NT2/D1 (cell line): ENCODE measurements around the gene DNAH11.
"Not testable (repeated sequence)": the region's sequence is repeated elsewhere in the genome, so short reads cannot be mapped to it uniquely, and the experiment has no call there.

Experiments
- DNase-seq: peaks from one replicate; pipeline ENCODE4 v3.0.0-alpha.2; 2011; ENCODE audit warnings: low read depth, low spot score
- H3K27me3 ChIP-seq: 2 replicates; pipeline ENCODE4 v1.6.0; 2011; ENCODE audit warnings: mild to moderate bottlenecking; ENCODE audit not compliant: insufficient read length, insufficient read depth
- H3K36me3 ChIP-seq: 2 replicates; pipeline ENCODE4 v1.6.1; 2011; ENCODE audit warnings: mild to moderate bottlenecking, low read length, mixed read lengths; ENCODE audit not compliant: insufficient read depth, insufficient read length
- H3K4me1 ChIP-seq: 2 replicates; pipeline ENCODE4 v1.5.1; 2011; ENCODE audit not compliant: insufficient read depth, insufficient read length
- H3K4me3 ChIP-seq: 2 replicates; pipeline ENCODE4 v1.5.1; 2011; ENCODE audit warnings: low read depth; ENCODE audit not compliant: insufficient read length
- H3K9ac ChIP-seq: 2 replicates; pipeline ENCODE4 v1.6.0; 2011; ENCODE audit warnings: low read depth; ENCODE audit not compliant: insufficient read length
- H3K9me3 ChIP-seq: 2 replicates; pipeline ENCODE4 v1.5.1; 2011; ENCODE audit warnings: mild to moderate bottlenecking, low read length; ENCODE audit not compliant: insufficient read depth
- SUZ12 ChIP-seq: IDR thresholded peaks from 2 replicates; pipeline ENCODE4 v1.6.1; 2011; ENCODE audit not compliant: insufficient read length, insufficient read depth; ENCODE audit errors: extremely low read depth
- YY1 ChIP-seq: IDR thresholded peaks from 2 replicates; pipeline ENCODE4 v1.6.1; 2011; ENCODE audit not compliant: insufficient read length, insufficient read depth
- ZNF274 ChIP-seq: IDR thresholded peaks from 2 replicates; pipeline ENCODE4 v1.6.1; 2011; ENCODE audit warnings: mild to moderate bottlenecking, low read depth, low read length

DNAH11 gene

DNA sequence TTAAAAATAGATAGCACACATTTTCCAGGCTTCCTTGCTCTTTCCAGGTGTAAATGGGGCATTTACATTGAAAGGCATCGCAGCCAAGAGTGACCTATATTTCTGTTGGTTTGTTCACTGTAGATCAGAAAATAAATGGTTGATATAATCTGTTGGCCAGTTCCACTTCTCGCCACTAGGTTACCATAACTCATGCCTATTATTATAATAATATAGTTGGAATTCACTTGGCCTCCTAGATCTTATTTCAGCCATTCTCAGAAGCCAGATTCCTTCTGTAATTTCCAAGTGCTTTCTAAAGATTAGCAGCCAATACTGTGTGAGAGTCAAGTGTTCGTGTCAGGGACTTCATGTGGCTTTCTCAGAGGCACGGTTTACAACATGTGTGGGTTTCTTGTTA, 179.5 kb downstream of the DNAH11 start:
- Histone ChIP-seq H3K4me1 (no peaks in the 10 kb centered on the region), H3K4me3 (no peak overlapping the region), H3K36me3 (no peaks in the 10 kb centered on the region), H3K9ac (no peak overlapping the region), H3K9me3 (no peaks in the 10 kb centered on the region), H3K27me3 (no peaks in the 10 kb centered on the region)
- DNase-seq: no peak
- no peak for TF ChIP-seq YY1
- no peak for TF ChIP-seq SUZ12
- TF ChIP-seq ZNF274: no peak

GRCh38 chr7:21724562-21724961, 181.7 kb downstream of the DNAH11 start:
- no peak for TF ChIP-seq ZNF274
- TF ChIP-seq YY1: no peak
- TF ChIP-seq SUZ12: no peak
- no peak for DNase-seq
- Histone ChIP-seq H3K4me1 (no peaks in the 10 kb centered on the region), H3K9ac (no peak overlapping the region), H3K9me3 (no peaks in the 10 kb centered on the region), H3K27me3 (no peaks in the 10 kb centered on the region), H3K4me3 (no peak overlapping the region), H3K36me3 (no peaks in the 10 kb centered on the region)

GRCh38 chr7:21730399-21730798, 187.6 kb downstream of the DNAH11 start:
- H3K36me3 ChIP-seq: no peaks in the 10 kb centered on the region
- TF ChIP-seq YY1: no peak
- no peak for TF ChIP-seq SUZ12
- no peak for TF ChIP-seq ZNF274
- DNase-seq: no peak
- H3K27me3 ChIP-seq: no peaks in the 10 kb centered on the region
- H3K9ac ChIP-seq: no peak overlapping the region
- no peaks in the 10 kb centered on the region for H3K9me3 ChIP-seq
- no peaks in the 10 kb centered on the region for H3K4me1 ChIP-seq
- H3K4me3 ChIP-seq: no peak overlapping the region

GRCh38 chr7:21731977-21732376, 189.1 kb downstream of the DNAH11 start:
- no peak overlapping the region for H3K9ac ChIP-seq
- H3K9me3 ChIP-seq: no peaks in the 10 kb centered on the region
- no peak for DNase-seq
- no peaks in the 10 kb centered on the region for H3K4me1 ChIP-seq
- no peaks in the 10 kb centered on the region for H3K27me3 ChIP-seq
- no peak for TF ChIP-seq YY1
- TF ChIP-seq SUZ12: no peak
- no peak for TF ChIP-seq ZNF274
- no peak overlapping the region for H3K4me3 ChIP-seq
- no peaks in the 10 kb centered on the region for H3K36me3 ChIP-seq

DNA sequence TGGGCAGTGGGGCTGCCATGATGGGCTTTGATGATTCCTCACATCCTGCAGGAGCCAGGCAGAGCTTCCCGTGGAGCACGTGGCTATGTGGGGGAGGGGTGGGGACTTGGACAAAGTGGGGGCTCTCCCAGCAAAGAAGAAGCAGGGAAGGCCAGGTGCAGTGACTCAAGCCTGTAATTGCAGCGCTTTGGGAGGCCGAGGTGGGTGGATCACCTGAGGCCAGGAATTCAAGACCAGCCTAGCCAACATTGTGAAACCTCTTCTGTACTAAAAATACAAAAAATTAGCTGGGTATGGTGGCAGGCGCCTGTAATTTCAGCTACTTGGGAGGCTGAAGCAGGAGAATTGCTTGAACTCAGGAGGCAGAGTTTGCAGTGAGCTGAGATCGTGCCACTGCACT, 190.1 kb downstream of the DNAH11 start:
- H3K27me3 ChIP-seq, H3K4me1 ChIP-seq, DNase-seq, H3K9ac ChIP-seq, H3K9me3 ChIP-seq, H3K4me3 ChIP-seq, H3K36me3 ChIP-seq: not testable (repeated sequence)

DNA sequence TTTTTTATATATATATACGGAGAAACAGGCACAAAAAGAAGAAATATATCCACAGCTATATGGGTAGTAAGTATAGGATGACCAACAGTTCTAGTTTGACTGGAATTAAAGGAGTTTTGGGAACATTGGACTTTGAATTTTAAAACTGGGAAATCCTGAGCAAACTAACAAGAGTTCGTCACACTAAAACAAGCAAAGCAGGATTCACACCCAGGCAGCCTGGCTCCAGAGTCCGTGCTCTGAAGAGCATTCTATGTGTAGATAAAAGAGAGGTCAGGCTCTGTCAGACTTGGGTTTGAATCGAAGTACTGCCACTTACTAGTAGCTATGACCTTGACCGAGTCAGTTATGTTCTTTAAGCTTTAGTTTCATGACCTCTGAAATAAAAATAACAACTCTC, 191.0 kb downstream of the DNAH11 start:
- Histone ChIP-seq H3K4me1 (no peaks in the 10 kb centered on the region), H3K36me3 (no peaks in the 10 kb centered on the region), H3K4me3 (no peak overlapping the region), H3K27me3 (no peaks in the 10 kb centered on the region), H3K9ac (no peak overlapping the region), H3K9me3 (no peaks in the 10 kb centered on the region)
- DNase-seq: no peak
- no peak for TF ChIP-seq ZNF274
- no peak for TF ChIP-seq YY1
- no peak for TF ChIP-seq SUZ12

GRCh38 chr7:21743493-21743892, 200.7 kb downstream of the DNAH11 start:
- Histone ChIP-seq H3K4me3 (no peak overlapping the region), H3K9ac (no peak overlapping the region), H3K36me3 (no peaks in the 10 kb centered on the region), H3K4me1 (no peaks in the 10 kb centered on the region), H3K27me3 (no peaks in the 10 kb centered on the region), H3K9me3 (no peaks in the 10 kb centered on the region)
- no peak for TF ChIP-seq YY1
- TF ChIP-seq ZNF274: no peak
- no peak for TF ChIP-seq SUZ12
- DNase-seq: no peak

DNA sequence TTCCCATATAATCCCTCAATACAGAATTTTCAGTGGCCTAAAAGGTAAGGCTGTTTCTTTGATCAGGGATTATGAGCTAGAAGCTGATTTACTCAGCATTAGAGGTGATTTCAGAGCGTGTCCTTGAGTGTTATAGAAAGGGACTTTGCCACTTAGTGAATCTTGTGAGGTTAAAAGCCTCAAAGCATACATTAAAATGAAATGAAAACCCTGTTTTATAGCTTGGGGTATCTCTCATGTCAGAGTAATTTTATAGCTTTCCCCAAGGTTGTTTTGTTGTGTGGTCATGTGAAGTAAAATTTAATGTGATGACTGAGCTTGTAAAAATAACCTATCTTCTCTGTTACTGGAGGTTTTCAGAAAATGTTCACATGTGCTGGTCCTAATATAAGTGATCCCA, 204.1 kb downstream of the DNAH11 start:
- no peak for DNase-seq
- TF ChIP-seq YY1 (no peak), SUZ12 (no peak), ZNF274 (no peak)
- Histone ChIP-seq H3K27me3 (no peaks in the 10 kb centered on the region), H3K9ac (no peak overlapping the region), H3K4me3 (no peak overlapping the region), H3K36me3 (no peaks in the 10 kb centered on the region), H3K4me1 (peaks cover 2% of the 10 kb centered on the region), H3K9me3 (no peaks in the 10 kb centered on the region)
